Large intestine (tissue), 3 donors: ENCODE data around the gene SLC29A2. TPM values are rescaled to one million over a fixed set of nuclear protein-coding genes. Genes with fewer than 3 reads are reported as not detected.

Experiments
- DNase-seq, 2 donors: peaks; one replicate each; pipeline versions ENCODE4 v3.0.0 to v3.0.0-alpha.2; 2013
- H3K27ac ChIP-seq: one replicate; pipeline ENCODE4 v1.5.1; 2013; ENCODE audit warnings: low read length
- H3K27me3 ChIP-seq: 2 replicates; pipeline ENCODE4 v1.6.1; 2013; ENCODE audit warnings: low read length; ENCODE audit not compliant: control insufficient read depth, insufficient read depth
- H3K36me3 ChIP-seq: 2 replicates; pipeline ENCODE4 v1.6.1; 2013; ENCODE audit warnings: low read length; ENCODE audit not compliant: control insufficient read depth, insufficient read depth
- H3K4me1 ChIP-seq: one replicate; pipeline ENCODE4 v1.6.1; 2013; ENCODE audit warnings: low read length; ENCODE audit not compliant: control insufficient read depth, insufficient read depth
- H3K4me3 ChIP-seq: one replicate; pipeline ENCODE4 v1.5.1; 2013; ENCODE audit warnings: low read length
- H3K9me3 ChIP-seq: one replicate; pipeline ENCODE4 v1.6.1; 2013; ENCODE audit warnings: mild to moderate bottlenecking, low read depth, low read length, moderate library complexity; ENCODE audit not compliant: control insufficient read depth
- WGBS: methylation state at CpG from one replicate; pipeline ENCODE4 v1.1.5; 2013; ENCODE audit warnings: low lambda C conversion rate; ENCODE audit not compliant: insufficient coverage; 5-methylcytosine and 5-hydroxymethylcytosine counted together
- polyA plus RNA-seq: library from polyadenylated mRNA; unstranded; fragments of 120-200 nt; gene quantifications from one replicate; pipeline ENCODE4 v1.2.1, GENCODE V29; 2013

Gene SLC29A2
- polyA plus RNA-seq, 1 donor, result 13.2 TPM

DNA sequence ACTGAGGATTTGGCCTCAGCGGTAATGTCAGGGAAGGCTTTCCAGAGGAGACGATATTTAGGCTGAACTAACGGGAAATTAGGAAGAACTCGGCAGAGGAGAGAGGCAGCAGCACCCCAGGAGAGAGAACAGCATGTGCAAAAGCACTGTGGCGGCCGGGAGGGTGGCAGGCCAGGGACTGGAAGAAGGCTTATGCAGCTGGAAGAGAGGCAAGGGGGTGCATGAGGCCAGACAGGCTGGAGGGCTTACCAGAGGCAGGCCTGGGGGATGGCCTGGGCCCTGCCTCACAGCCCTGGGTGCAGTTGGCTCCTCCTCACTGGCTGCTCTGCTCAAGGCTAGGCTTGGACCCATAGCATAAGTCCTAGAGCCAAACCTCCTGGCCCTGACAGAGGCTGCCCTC lies 41.6 kb upstream of the SLC29A2 start:
- WGBS, result 87% methylated on average over 3 of the region's 6 CpGs
- DNase-seq, result no peak
- H3K36me3 ChIP-seq, result no peaks in the 10 kb centered on the region
- H3K4me1 ChIP-seq, result no peaks in the 10 kb centered on the region
- peaks cover 38% of the 10 kb centered on the region for H3K27me3 ChIP-seq
- H3K9me3 ChIP-seq, result no peaks in the 10 kb centered on the region
- H3K4me3 ChIP-seq, result no peak overlapping the region
- H3K27ac ChIP-seq, result no peak overlapping the region

DNA sequence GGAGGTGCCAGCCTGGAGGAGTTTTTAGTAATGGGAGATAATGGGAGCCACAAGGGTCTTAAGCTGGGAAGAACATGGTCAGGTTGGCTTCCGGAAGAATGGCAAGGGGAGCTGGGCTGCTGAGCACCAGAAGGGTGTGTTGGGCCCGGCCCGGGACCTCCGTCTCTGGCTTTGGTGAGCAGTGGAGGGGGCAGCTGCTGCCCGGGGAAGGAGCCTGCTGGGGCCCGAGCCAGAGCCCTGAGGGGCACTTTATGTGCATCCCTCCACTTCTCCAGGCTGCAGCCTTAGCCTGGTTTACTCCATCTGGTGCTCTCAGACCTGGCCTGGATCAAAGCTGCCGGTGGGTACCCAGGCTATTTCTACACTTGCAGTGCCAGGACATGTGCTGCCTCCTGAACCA lies 40.5 kb upstream of the SLC29A2 start:
- no peak for DNase-seq
- WGBS, result no CpG with 5 or more reads among the region's 7 CpGs
- peak overlapping the region; percentile 13 for H3K4me3 ChIP-seq
- no peaks in the 10 kb centered on the region for H3K4me1 ChIP-seq
- no peaks in the 10 kb centered on the region for H3K36me3 ChIP-seq
- no peaks in the 10 kb centered on the region for H3K9me3 ChIP-seq
- peaks cover 40% of the 10 kb centered on the region for H3K27me3 ChIP-seq
- no peak overlapping the region for H3K27ac ChIP-seq

DNA sequence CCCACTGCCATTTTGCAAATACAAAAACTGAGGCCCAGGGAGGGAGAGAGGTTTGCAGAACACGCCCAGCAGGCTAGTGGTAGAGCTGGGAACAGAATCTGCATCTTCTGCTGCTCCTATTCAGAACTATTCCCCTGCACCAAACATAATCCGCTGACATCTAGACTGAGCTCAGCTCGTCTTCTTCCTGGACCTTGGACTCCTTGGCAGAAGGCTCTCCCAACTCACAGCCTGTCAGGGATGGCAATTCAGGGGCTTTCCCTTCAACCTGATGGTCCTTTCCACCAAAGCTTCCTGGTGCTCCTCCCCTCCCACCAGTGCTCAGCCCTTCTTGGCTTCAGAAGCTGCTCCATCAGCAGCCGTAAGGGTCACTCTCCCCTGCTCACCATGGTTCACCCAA lies 39.8 kb upstream of the SLC29A2 start:
- WGBS, result 0% methylated on average over 1 of the region's 4 CpGs
- H3K4me1 ChIP-seq, result no peaks in the 10 kb centered on the region
- peaks cover 41% of the 10 kb centered on the region for H3K27me3 ChIP-seq
- no peaks in the 10 kb centered on the region for H3K9me3 ChIP-seq
- peak overlapping the region; percentile 4 for H3K4me3 ChIP-seq
- DNase-seq, result no peak
- no peaks in the 10 kb centered on the region for H3K36me3 ChIP-seq
- no peak overlapping the region for H3K27ac ChIP-seq

DNA sequence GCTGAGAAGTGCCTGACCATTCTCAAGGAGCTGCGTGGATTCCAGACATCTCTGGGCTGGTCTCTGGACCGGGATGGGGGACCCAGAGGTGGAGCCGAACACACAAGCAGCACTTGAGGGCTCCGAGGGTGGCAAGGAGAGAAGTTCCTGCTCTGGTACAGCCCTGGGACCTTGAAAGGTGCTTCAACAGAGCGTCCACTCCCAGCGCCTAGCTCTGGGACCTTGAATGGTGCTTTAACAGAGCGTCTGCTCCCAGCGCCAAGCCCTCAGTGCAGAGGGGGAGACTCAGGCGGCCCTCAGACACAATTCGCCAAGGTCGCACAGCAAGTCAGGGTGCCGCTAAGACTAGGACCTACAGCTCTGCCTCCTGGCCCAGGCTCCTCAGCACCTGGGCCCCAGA lies 38.6 kb upstream of the SLC29A2 start:
- Histone ChIP-seq H3K4me1 (no peaks in the 10 kb centered on the region), H3K27me3 (peaks cover 43% of the 10 kb centered on the region), H3K27ac (peak overlapping the region; percentile 7), H3K9me3 (no peaks in the 10 kb centered on the region), H3K4me3 (no peak overlapping the region), H3K36me3 (no peaks in the 10 kb centered on the region)
- no peak for DNase-seq
- no CpG with 5 or more reads among the region's 12 CpGs for WGBS

DNA sequence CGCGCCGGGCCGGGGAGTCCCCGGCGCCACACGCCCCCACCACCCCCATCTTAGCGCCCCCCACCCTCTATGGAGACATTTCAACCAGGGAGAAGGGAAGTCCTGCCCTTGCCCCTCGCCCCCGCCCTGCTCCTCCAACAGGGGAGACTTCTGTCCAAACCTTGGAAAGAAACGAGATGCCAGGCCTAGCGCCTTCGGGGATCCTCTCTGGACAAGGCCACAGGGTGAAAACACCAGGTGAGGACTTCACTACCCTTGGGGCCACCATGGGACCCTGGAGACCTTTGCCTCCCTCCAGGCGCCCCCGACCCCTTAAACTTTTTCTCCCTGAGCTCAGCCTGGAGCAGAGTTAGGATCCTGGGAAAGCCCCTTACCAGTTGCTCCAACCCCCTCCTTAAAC lies 37.7 kb upstream of the SLC29A2 start:
- Histone ChIP-seq H3K4me1 (no peaks in the 10 kb centered on the region), H3K27ac (peak overlapping the region; percentile 40), H3K36me3 (no peaks in the 10 kb centered on the region), H3K4me3 (no peak overlapping the region), H3K9me3 (no peaks in the 10 kb centered on the region), H3K27me3 (peaks cover 38% of the 10 kb centered on the region)
- no peak for DNase-seq
- WGBS, result no CpG with 5 or more reads among the region's 15 CpGs

DNA sequence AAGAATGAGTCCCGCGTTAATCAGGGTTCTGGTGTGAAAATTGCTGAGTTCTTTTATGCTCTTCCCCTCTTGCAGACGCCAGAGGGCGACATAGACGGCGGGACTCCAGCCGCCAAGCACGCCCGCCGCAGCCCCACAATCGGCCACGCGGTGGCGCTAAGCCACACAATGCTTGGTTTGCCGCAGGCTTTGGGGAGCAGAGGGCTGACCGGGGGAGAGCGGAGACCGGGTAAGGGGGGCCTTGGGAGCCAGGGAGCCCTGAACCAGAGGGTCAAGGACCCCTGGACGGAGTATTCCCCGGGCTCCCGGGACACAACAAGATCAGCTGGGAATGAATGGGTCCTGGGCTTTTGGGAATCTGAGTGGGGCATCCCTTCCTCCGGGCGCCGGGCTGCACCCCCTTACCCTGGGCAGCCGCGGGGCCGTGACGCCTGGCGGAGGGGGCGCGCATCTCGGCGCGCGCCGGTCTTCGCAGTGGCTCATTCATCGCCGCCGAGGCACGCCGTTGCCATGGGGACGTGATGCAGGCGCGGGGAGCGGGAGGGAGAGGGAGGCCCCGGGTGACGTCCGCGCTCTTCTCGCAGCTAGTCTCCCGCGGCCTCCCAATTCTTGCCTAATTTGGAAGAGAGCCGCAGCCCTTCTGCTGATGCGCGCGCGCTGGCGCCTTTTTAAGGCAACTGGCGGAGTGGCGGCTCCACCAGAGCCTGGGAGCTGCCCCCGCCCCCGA lies 37.1 kb upstream of the SLC29A2 start:
- Histone ChIP-seq H3K4me3 (peak overlapping the region; percentile 34), H3K9me3 (no peaks in the 10 kb centered on the region), H3K27me3 (peaks cover 36% of the 10 kb centered on the region), H3K36me3 (no peaks in the 10 kb centered on the region), H3K27ac (peak overlapping the region; percentile 56), H3K4me1 (no peaks in the 10 kb centered on the region)
- WGBS, result no CpG with 5 or more reads among the region's 63 CpGs
- DNase-seq, result peak; percentile 69 to 77

DNA sequence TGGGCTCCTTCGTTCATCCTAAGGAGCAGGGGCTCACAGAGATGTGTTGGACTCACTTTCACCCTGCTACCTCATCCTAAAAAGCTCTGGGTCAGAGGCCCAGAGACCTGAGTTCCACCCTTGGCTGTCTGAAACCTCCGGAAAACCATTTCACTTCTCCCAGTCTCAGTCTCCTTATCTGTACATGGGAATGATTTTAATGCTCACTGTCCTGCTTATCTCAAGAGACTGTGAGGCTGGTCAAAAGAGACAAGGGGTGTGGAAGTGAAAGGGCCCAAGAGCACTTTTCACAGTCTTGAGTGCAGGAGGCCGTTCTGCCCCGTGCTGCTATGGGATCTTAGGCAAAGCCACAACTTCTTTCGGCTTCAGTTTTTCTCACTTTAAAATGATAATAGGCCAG lies 36.1 kb upstream of the SLC29A2 start:
- Histone ChIP-seq H3K36me3 (no peaks in the 10 kb centered on the region), H3K27me3 (peaks cover 38% of the 10 kb centered on the region), H3K4me1 (no peaks in the 10 kb centered on the region), H3K4me3 (no peak overlapping the region), H3K9me3 (no peaks in the 10 kb centered on the region), H3K27ac (no peak overlapping the region)
- no CpG with 5 or more reads among the region's 5 CpGs for WGBS
- no peak for DNase-seq

DNA sequence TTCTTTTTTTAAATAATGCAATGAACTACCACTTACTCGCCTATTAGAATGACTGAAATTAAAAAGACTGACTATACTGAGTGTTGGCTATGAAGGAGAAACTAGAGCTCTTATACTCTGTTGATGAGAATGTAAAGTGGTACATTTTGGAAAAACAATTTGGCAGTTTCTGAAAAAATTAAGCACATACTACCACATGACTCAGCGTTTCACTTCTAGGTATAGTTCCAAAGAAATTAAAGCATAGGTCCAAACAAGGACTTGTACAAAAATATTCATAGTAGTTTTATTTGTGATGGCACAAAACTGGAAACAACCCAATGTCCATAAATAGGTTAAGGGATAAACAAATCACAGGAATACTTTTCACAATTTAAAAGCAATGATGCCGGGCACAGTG lies 22.4 kb upstream of the SLC29A2 start:
- H3K4me3 ChIP-seq, result no peak overlapping the region
- 100% methylated on average over 1 of the region's 3 CpGs for WGBS

DNA sequence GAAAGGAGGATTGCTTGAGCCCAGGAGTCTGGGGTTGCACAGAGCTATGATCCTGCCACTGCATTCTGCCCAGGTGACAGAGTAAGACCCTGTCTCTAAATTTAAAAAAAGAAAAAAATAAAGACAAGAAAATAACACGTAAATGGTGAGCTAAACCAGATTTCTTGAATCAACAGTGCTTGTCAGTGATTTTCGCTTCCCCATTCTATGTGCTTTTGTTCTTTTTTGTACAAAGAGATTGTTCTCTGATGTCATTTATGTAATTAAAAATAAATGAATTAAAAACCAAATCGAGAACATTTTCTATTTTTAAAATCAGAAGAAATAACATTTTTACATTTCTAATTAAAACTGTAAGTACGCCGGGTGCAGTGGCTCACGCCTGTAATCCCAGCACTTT lies 19.8 kb upstream of the SLC29A2 start:
- 90% methylated on average over 2 of the region's 6 CpGs for WGBS
- Histone ChIP-seq H3K4me1 (no peaks in the 10 kb centered on the region), H3K9me3 (no peaks in the 10 kb centered on the region), H3K27ac (no peak overlapping the region), H3K27me3 (peaks cover 2% of the 10 kb centered on the region), H3K36me3 (no peaks in the 10 kb centered on the region), H3K4me3 (no peak overlapping the region)
- DNase-seq, result no peak

More for the DNA sequence above, 22.4 kb upstream of the SLC29A2 start:
- Histone ChIP-seq H3K4me1 (no peaks in the 10 kb centered on the region), H3K27me3 (peaks cover 2% of the 10 kb centered on the region), H3K27ac (no peak overlapping the region), H3K36me3 (no peaks in the 10 kb centered on the region), H3K9me3 (no peaks in the 10 kb centered on the region)
- DNase-seq, result no peak

DNA sequence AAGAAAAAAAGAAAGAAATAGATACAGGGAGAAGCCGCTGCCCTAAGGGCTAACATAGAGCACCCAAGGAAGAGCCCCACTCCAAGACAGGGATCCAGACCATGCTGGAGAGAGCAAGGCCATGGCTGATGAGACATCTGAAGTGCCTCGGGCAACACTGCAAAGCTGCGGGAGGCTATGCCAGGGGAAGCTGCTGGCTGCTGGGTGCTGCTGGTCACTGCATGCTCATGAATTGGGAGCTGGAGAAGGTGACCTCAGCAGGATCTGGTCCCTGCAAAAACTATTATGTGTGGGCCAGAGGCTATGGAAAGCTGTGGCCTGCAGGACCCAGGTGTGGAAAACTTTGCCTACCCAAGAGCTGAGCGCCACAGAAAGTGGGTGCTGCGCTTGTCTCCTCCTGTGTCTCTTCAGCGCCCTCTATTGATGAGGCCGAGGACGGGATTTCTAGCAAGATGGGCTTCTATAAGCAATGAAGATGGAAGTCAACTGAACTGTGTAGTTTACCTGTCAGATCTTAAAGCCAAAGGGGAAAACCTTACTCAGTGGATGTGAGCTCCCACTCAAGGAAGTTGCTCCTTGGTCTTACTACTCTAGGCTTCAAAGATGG lies 17.3 kb upstream of the SLC29A2 start:
- no peaks in the 10 kb centered on the region for H3K4me1 ChIP-seq
- no peaks in the 10 kb centered on the region for H3K9me3 ChIP-seq
- no peak overlapping the region for H3K4me3 ChIP-seq
- H3K27ac ChIP-seq, result no peak overlapping the region
- DNase-seq, result peak; percentile 54 to 65
- no peaks in the 10 kb centered on the region for H3K36me3 ChIP-seq
- H3K27me3 ChIP-seq, result no peaks in the 10 kb centered on the region
- WGBS, result no CpG with 5 or more reads among the region's 8 CpGs
